ENCODE results near the gene DICER1.
A peak's percentile ranks its signal among the peaks of the same experiment; 100 is the strongest.
"Not testable (repeated sequence)": the region's sequence is repeated elsewhere in the genome, so short reads cannot be mapped to it uniquely, and the experiment has no call there.

DICER1 gene

GRCh38 chr14:95157327-95158189 lies at the start of gene DICER1:
TSS of gene DICER1 (minus strand) at chr14:95157529. CDS start at chr14:95133458, 24,071 bp downstream.
- peak; percentile 93 for DNase-seq (ENCODE audit: low read depth)

- no peak for DNase-seq (ENCODE audit: low read depth)
Measured at GRCh38 chr14:95206534-95206933, 49.2 kb upstream of the DICER1 start.

GRCh38 chr14:95204705-95205104 lies 47.4 kb upstream of the DICER1 start:
- no peak for DNase-seq (ENCODE audit: low read depth)

- not testable (repeated sequence) for DNase-seq (ENCODE audit: low read depth)
Measured at GRCh38 chr14:95201745-95202144, 44.4 kb upstream of the DICER1 start.

GRCh38 chr14:95200404-95200803 lies 43.1 kb upstream of the DICER1 start:
- no peak for DNase-seq (ENCODE audit: low read depth)

GRCh38 chr14:95199298-95199983 lies 42.1 kb upstream of the DICER1 start:
- no peak for DNase-seq (ENCODE audit: low read depth)

GRCh38 chr14:95198320-95198719 lies 41.0 kb upstream of the DICER1 start:
- no peak for DNase-seq (ENCODE audit: low read depth)

GRCh38 chr14:95197551-95197950 lies 40.2 kb upstream of the DICER1 start:
- DNase-seq (ENCODE audit: low read depth), result no peak

GRCh38 chr14:95196826-95197545 lies 39.7 kb upstream of the DICER1 start:
- no peak for DNase-seq (ENCODE audit: low read depth)

GRCh38 chr14:95196268-95196667 lies 38.9 kb upstream of the DICER1 start:
- DNase-seq (ENCODE audit: low read depth), result no peak

GRCh38 chr14:95195031-95195430 lies 37.7 kb upstream of the DICER1 start:
- no peak for DNase-seq (ENCODE audit: low read depth)

GRCh38 chr14:95193081-95193480 lies 35.8 kb upstream of the DICER1 start:
- no peak for DNase-seq (ENCODE audit: low read depth)

- DNase-seq (ENCODE audit: low read depth), result no peak
Measured at GRCh38 chr14:95192311-95192710, 35.0 kb upstream of the DICER1 start.

GRCh38 chr14:95191445-95192199 lies 34.3 kb upstream of the DICER1 start:
- no peak for DNase-seq (ENCODE audit: low read depth)

- no peak for DNase-seq (ENCODE audit: low read depth)
Measured at GRCh38 chr14:95190857-95191256, 33.5 kb upstream of the DICER1 start.

GRCh38 chr14:95190346-95190840 lies 33.1 kb upstream of the DICER1 start:
- DNase-seq (ENCODE audit: low read depth), result no peak

- no peak for DNase-seq (ENCODE audit: low read depth)
Measured at GRCh38 chr14:95189367-95190132, 32.2 kb upstream of the DICER1 start.

GRCh38 chr14:95188380-95188779 lies 31.1 kb upstream of the DICER1 start:
- DNase-seq (ENCODE audit: low read depth), result no peak

- DNase-seq (ENCODE audit: low read depth), result no peak
Measured at GRCh38 chr14:95185767-95186392, 28.6 kb upstream of the DICER1 start.

- no peak for DNase-seq (ENCODE audit: low read depth)
Measured at GRCh38 chr14:95185033-95185766, 27.9 kb upstream of the DICER1 start.

All from stimulated activated CD8-positive, alpha-beta memory T cell treated with anti-CD3 and anti-CD28 coated beads, Interleukin-12 subunit alpha, Interleukin-12 subunit beta, amount 100 ng/mL, for 4 hours (primary cell).